OCI-LY3 (cell line): ENCODE measurements around the gene ACBD6.

Experiments used
- EZH2phosphoT487 ChIP-seq: fragments of 200-600 bp; shearing (Covaris generic); IDR thresholded peaks from 2 replicates; pipeline ENCODE4 v1.6.1; 2018; ENCODE audit warnings: antibody characterized with exemption, mixed run types, low read depth
- TF ChIP-seq, protein P1 (sequence below): fragments of 200-600, 300-600 bp; sonication (generic); IDR thresholded peaks from 2 replicates; pipeline ENCODE4 v1.5.1; 2014; ENCODE audit warnings: antibody characterized with exemption, low read length, low read depth

DNA sequence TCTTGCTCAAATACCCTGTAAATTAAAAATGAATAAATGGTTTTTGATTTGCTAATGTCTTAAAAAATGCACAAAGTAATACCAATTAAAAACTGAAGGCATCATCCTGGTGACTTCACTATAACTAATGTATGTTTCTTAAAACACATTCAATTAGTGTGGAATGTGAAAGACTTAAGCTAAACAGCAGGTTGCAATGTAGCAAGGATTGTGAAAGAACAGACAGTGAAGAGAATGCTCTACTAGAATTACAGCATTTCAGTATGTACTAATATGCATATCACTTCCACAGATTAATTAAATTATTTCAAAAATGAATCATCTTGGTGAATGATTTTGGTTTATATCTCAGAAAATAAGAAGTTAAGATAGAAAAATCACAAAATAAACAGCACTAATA lies 216.0 kb downstream of the ACBD6 start:
- TF ChIP-seq, protein P1, sequence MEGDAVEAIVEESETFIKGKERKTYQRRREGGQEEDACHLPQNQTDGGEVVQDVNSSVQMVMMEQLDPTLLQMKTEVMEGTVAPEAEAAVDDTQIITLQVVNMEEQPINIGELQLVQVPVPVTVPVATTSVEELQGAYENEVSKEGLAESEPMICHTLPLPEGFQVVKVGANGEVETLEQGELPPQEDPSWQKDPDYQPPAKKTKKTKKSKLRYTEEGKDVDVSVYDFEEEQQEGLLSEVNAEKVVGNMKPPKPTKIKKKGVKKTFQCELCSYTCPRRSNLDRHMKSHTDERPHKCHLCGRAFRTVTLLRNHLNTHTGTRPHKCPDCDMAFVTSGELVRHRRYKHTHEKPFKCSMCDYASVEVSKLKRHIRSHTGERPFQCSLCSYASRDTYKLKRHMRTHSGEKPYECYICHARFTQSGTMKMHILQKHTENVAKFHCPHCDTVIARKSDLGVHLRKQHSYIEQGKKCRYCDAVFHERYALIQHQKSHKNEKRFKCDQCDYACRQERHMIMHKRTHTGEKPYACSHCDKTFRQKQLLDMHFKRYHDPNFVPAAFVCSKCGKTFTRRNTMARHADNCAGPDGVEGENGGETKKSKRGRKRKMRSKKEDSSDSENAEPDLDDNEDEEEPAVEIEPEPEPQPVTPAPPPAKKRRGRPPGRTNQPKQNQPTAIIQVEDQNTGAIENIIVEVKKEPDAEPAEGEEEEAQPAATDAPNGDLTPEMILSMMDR, result no peak
- no peak for TF ChIP-seq EZH2phosphoT487
